ENCODE measurements around the gene TSPAN32.

Gene TSPAN32

GRCh38 chr11:2301631-2302305 lies at the start of gene TSPAN32, which contains the start of gene C11orf21:
Gene TSPAN32, plus strand, starts transcription at chr11:2302013. Its CDS starts 137 bp downstream, at chr11:2302150.
Gene C11orf21, minus strand, starts transcription at chr11:2301918. Its CDS starts 110 bp downstream, at chr11:2301808.
- DNase-seq (ENCODE audit: low read depth in 2 of 2) = no peak

- DNase-seq (ENCODE audit: low read depth in 2 of 2) = no peak
Measured at GRCh38 chr11:2252018-2252417, 49.8 kb upstream of the TSPAN32 start.

- no peak for DNase-seq (ENCODE audit: low read depth in 2 of 2)
Measured at GRCh38 chr11:2256293-2256913, 45.4 kb upstream of the TSPAN32 start.

- no peak for DNase-seq (ENCODE audit: low read depth in 2 of 2)
Measured at GRCh38 chr11:2256951-2257700, 44.7 kb upstream of the TSPAN32 start.

GRCh38 chr11:2258501-2259465 lies 43.0 kb upstream of the TSPAN32 start:
- DNase-seq (ENCODE audit: low read depth in 2 of 2) = no peak

- no peak for DNase-seq (ENCODE audit: low read depth in 2 of 2)
Measured at GRCh38 chr11:2259466-2259830, 42.4 kb upstream of the TSPAN32 start.

- no peak for DNase-seq (ENCODE audit: low read depth in 2 of 2)
Measured at GRCh38 chr11:2259897-2260451, 41.8 kb upstream of the TSPAN32 start.

GRCh38 chr11:2260491-2261364 lies 41.1 kb upstream of the TSPAN32 start:
- DNase-seq (ENCODE audit: low read depth in 2 of 2) = no peak

- DNase-seq (ENCODE audit: low read depth in 2 of 2) = no peak
Measured at GRCh38 chr11:2261436-2262230, 40.2 kb upstream of the TSPAN32 start.

GRCh38 chr11:2262301-2263070 lies 39.3 kb upstream of the TSPAN32 start:
- DNase-seq (ENCODE audit: low read depth in 2 of 2) = no peak

- no peak for DNase-seq (ENCODE audit: low read depth in 2 of 2)
Measured at GRCh38 chr11:2263071-2263565, 38.7 kb upstream of the TSPAN32 start.

- DNase-seq (ENCODE audit: low read depth in 2 of 2) = no peak
Measured at GRCh38 chr11:2263724-2264360, 38.0 kb upstream of the TSPAN32 start.

GRCh38 chr11:2264366-2265053 lies 37.3 kb upstream of the TSPAN32 start:
- DNase-seq (ENCODE audit: low read depth in 2 of 2) = no peak

- DNase-seq (ENCODE audit: low read depth in 2 of 2) = no peak
Measured at GRCh38 chr11:2265396-2265795, 36.4 kb upstream of the TSPAN32 start.

GRCh38 chr11:2265854-2266585 lies 35.8 kb upstream of the TSPAN32 start:
- no peak for DNase-seq (ENCODE audit: low read depth in 2 of 2)

- no peak for DNase-seq (ENCODE audit: low read depth in 2 of 2)
Measured at GRCh38 chr11:2266586-2267305, 35.1 kb upstream of the TSPAN32 start.

Measured in stimulated activated CD4-positive, alpha-beta T cell treated with anti-CD3 and anti-CD28 coated beads, Interleukin-1b, Interleukin-23, amount 100 ng/mL, for 4 hours (primary cell).